Stimulated activated CD4-positive, alpha-beta T cell treated with anti-CD3 and anti-CD28 coated beads, Interleukin-12 subunit alpha, Interleukin-12 subunit beta, amount 100 ng/mL, for 48 hours (primary cell): ENCODE data around the gene PAX1.

Experiments used
- DNase-seq, 3 donors: peaks; one replicate each; pipeline ENCODE4 v3.0.0-alpha.2; 2020; ENCODE audit warnings: low read depth in 2 of 3, low spot score in 1 of 3

The PAX1 gene

DNA sequence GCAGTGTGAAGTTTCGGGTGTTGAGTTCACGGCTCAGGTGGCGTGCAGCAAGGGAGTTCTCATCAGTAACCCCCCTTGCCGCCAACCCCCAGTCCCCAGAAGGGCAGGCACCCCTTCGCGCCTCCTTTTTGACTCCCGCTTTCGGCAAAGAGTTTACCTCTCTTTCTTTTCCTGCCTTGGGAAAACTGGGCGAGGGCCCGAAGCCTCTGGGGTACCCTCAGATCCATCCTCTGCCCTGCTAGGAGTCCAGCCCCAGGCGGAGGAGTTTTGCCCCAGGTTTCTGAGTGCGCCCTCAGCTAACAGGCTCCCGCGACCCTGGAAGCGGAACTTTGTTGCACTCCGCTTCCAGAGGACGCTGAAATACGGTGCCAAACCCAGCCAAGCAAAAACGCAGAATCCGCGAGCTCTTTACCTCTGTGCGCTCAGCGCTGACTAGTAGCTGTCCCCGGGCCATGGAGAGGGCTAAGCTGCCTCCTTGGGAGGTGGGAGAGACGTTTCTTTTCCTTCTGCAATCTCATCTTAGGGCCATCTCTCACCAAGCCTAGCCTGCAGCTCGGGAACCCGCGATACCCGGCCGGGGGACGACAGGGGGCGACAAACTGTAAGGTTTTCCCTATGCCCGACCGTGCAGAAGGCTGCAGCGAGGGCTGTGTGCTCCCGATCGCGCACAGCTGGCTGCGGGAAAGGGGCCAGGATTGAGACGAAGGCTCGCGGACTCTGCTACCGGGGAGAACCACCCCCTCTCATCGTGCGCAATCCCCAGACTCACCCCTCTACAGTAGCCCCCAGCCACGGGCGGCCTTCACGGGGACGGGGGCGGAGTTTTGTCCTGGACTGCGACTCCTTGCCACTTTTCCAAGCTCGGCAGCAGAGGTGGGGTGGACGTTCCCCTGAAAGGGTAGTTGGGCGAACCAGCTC is 2.7 kb upstream of the PAX1 start:
- DNase-seq: peak; percentile 36 to 50 (median 40)

- DNase-seq: no peak
These were observed 1.6 kb upstream of the PAX1 start for GRCh38 chr20:21703717-21704407.

GRCh38 chr20:21704408-21705385 is 767 bp upstream of the PAX1 start:
- DNase-seq: no peak

DNA sequence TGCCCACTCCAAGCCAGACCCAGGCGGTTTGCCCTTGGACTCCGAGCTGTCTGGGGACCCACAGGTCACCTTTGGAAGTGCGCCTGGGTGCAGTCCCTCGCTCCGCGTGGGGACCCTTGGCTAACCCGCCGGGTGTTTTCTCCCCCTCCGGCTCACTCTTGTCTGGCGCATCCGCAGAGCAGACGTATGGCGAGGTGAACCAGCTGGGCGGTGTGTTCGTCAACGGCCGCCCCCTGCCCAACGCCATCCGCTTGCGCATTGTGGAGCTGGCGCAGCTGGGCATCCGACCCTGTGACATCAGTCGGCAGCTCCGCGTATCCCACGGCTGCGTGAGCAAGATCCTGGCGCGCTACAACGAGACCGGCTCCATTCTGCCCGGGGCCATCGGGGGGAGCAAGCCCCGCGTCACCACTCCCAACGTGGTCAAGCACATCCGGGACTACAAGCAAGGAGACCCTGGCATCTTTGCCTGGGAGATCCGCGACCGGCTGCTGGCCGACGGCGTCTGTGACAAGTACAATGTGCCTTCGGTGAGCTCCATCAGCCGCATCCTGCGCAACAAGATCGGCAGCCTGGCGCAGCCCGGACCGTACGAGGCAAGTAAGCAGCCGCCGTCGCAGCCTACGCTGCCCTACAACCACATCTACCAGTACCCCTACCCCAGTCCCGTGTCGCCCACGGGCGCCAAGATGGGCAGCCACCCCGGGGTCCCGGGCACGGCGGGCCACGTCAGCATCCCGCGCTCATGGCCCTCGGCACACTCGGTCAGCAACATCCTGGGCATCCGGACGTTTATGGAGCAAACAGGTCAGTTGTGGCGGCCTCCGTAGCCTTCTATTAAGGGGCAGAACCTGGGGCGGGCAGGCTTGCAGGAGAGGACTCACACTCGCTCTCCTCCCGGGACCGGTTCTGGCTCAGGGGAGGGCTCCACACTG is 1.1 kb downstream of the PAX1 start:
- DNase-seq: no peak

- DNase-seq: no peak
These were observed 1.8 kb downstream of the PAX1 start for GRCh38 chr20:21707267-21707666.

- no peak for DNase-seq
These were observed 2.7 kb downstream of the PAX1 start for GRCh38 chr20:21707999-21708737.

DNA sequence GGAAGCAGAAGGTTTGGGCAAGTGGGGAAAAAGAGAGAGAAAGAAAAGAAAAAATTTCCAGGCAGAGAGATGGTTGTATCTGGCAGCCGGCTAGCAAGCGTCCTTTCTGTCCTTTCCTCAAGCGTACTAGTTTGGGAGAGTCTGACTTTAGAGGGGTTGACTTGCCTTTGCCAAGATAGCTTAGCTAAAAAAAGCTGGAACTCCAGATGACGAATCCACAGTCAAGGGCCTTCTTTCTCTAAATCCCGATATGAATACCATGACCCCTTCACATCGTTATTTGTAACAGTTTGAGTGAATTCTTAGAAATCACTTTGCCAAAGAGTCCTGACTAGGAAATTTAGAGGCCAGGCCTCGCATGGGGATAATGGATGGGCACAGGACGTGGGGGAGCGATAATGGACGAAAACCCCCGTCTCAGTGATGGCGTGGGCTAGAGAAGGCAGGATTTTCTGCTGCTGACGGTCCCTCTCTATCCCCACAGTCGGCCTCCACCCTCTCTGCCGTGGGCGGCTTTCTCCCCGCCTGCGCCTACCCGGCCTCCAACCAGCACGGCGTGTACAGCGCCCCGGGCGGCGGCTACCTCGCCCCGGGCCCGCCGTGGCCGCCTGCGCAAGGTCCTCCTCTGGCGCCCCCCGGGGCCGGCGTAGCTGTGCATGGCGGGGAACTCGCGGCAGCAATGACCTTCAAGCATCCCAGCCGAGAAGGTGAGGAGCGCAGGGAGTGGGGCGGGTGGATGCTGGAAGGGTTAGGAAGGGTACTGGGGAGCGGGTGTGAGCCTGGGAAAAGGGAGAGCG is 3.5 kb downstream of the PAX1 start:
- no peak for DNase-seq

GRCh38 chr20:21709535-21709904 is 4.1 kb downstream of the PAX1 start:
- no peak for DNase-seq

DNA sequence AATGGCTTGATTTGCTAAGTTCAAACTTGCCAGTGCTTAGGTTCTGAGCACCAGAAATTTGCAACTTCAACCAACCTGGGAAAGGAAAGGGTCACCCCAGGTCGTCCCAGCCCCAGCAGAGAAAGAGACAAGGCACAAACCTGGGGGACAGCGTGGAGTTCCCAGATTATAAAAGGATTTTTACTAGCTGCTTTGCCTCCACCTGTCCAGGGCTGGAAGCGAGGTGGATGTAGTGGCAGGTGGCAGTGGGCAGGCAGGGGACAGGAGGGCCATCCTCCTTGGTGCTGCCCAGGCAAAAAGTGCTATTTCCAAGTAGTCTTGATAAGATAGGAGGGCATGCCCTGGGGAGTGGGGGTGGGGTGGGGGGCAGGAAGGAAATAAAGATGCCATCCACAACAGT is 4.9 kb downstream of the PAX1 start:
- DNase-seq: no peak

GRCh38 chr20:21710863-21711431 is 5.5 kb downstream of the PAX1 start:
- DNase-seq: no peak

DNA sequence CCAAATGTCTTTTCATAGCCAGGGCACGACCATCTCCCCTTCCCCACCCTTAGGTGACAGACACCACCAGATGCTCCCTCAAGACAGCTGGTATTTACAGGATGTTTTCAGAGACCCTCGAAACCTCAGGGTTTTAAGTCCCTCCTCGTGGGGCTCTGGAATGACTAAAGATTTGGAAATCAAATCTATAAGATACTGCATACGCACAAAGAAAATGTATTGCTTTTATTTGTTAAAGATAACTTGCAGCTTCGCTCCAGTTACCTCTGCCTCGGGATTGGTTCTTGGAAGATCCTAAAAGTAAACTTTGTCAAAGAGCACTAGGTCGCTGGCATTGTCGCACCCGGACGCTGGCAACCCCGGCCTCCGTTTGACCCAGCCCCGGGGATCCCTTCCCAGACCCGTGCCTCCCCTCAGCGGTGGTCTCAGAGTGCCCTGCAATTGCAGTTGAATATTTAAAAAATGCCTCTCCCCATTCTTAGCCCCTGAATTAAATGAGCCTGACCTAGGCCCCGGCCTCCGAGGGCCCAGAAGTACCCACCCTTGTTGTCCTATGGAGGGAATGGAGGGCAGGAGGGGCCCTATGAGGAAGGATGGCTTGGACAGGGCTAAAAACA is 7.1 kb downstream of the PAX1 start:
- DNase-seq: no peak

DNA sequence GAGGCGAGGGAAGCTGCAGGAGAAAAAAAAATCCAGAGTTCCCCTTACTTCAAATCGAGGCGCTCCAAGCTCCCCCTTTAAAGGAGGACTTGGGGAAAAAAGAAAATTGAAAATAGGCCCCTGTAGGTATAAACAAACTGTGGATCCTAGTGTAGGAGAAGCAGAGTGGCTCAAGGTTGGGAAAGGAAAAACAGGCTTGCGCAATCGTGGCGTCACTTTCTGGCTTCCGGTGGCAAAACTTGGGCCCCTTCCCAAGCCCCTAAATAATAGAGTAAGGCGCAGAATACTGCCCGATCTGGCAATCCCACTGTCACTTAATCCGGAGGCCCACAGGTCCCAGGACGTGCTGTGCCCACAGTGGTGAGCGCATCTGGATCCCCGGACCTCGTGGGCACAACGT is 8.0 kb downstream of the PAX1 start:
- DNase-seq: no peak

GRCh38 chr20:21713901-21714296 is 8.4 kb downstream of the PAX1 start:
- DNase-seq: no peak

- DNase-seq: no peak
These were observed 9.1 kb downstream of the PAX1 start for GRCh38 chr20:21714297-21715192.

DNA sequence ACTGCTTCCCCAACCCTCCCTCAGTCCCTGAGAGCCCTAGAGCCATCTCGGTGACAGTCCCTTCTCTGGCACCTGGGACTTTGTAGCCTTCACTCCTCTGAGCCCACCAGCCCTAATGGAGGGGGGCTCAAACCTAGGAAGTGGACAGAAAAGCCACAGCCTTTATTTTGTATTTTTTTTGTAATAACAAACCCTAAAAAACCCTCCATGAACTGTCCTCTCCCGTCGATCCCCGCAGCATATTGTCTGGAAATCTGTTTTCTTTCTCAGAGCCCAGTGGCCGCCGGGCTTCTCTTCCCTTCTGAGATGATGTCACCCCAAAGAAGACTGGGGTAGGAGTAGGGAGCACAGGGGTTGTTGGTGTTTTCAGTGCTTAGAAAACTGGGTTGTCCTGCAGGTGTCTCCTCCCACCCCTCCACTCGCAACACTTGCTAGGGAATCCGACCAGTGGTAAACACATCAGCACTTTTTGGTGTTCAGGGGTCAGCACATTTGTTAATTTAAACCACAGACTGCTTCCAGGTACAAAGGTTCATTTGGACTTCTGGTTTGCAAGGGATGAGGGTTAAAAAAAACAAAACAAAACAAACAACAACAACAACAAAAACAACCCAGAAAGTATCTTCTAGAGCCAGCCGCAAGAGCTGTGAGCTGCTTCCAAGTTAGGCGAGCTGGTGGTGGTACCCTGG is 9.9 kb downstream of the PAX1 start:
- DNase-seq: no peak

GRCh38 chr20:21719592-21720214 is 14.2 kb downstream of the PAX1 start:
- peak in 2 of 3 donors; percentile 25 to 60 for DNase-seq
